Uterus (tissue), 4 donors: ENCODE results near the gene RELL2. TPM values are rescaled to one million over a fixed set of nuclear protein-coding genes. Genes with fewer than 3 reads are reported as not detected.

Experiments
- DNase-seq, 2 donors: peaks; one replicate each; pipeline ENCODE4 v3.0.0-alpha.2; 2019 to 2020
- H3K27ac ChIP-seq, 2 donors: fragments of 200-600 bp; sonication (generic); 1 replicate in 1 of 2; 2 replicates in 1 of 2; pipeline ENCODE4 v1.5.1; 2016 to 2018
- H3K27me3 ChIP-seq, 2 donors: fragments of 200-600 bp; sonication (generic); one replicate each; pipeline ENCODE4 v1.5.1; 2018 to 2019; ENCODE audit warnings: control low read depth in 1 of 2
- H3K36me3 ChIP-seq, 2 donors: fragments of 200-600 bp; sonication (generic); one replicate each; pipeline ENCODE4 v1.5.1; 2019; ENCODE audit warnings: control low read depth in 1 of 2
- H3K4me1 ChIP-seq, 2 donors: fragments of 200-600 bp; sonication (generic); one replicate each; pipeline ENCODE4 v1.5.1; 2018 to 2019; ENCODE audit warnings: control low read depth in 1 of 2
- H3K4me3 ChIP-seq, 2 donors: fragments of 200-600 bp; sonication (generic); 1 replicate in 1 of 2; 2 replicates in 1 of 2; pipeline ENCODE4 v1.5.1; 2018 to 2019; ENCODE audit warnings: mild to moderate bottlenecking in 1 of 2
- H3K9me3 ChIP-seq, 2 donors: fragments of 200-600 bp; sonication (generic); one replicate each; pipeline ENCODE4 v1.5.1; 2019; ENCODE audit warnings: control low read depth in 1 of 2
- POLR2A ChIP-seq, 2 donors: fragments of 450-650 bp; IDR thresholded peaks; one replicate each; pipeline ENCODE4 v1.6.1; 2016; ENCODE audit warnings: antibody characterized with exemption in 2 of 2, mild to moderate bottlenecking in 1 of 2, moderate library complexity in 1 of 2
- intact Hi-C: fragments of 100-400 bp; cut with DNase I; formaldehyde crosslinking; loops from one replicate; pipeline ENCODE4 v1.15.1; 2023; ENCODE audit warnings: low total_unique reads
- total RNA-seq, 4 donors: library from RNA; depleted of rRNA in 3 of 4; stranded (reverse); fragments of >200 nt in 3 of 4; gene quantifications; one replicate each; pipeline versions ENCODE4 v1.1.0 to v1.2.4, GENCODE V29; 2014 to 2023
- TF ChIP-seq, protein P1 (sequence below), 4 experiments: fragments of 200-600 bp in 2 of 4; fragments of 450-650 bp in 2 of 4; sonication (generic) in 2 of 4; IDR thresholded peaks; one replicate each; pipeline ENCODE4 v1.5.1; 2016 to 2019; ENCODE audit warnings: antibody characterized with exemption in 4 of 4, mild to moderate bottlenecking in 2 of 4, moderate library complexity in 1 of 4
- donor health status: DM: yes; HTN: yes; CAD: no.

The RELL2 gene
- total RNA-seq, 4 donors from 2014 or later, result 0.35 to 1.7 TPM; not detected in 2

DNA sequence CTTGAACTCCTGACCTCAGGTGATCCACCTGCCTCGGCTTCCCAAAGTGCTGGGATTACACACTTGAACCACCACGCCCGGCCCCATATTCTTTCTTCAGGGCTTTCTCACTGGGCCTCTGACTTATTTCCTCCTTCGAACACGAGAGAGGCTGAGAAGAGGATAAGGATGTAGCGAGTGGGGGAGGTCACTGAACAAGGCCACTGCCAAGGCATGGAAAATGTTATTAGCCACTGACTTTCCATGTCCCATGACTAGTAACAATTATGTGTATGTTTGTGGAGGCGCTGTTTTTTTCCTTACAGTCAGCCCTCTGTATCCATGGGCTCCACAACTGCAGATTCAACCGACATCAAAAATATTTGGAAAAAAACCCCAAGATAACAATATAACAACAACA, 26.7 kb downstream of the RELL2 start:
- Histone ChIP-seq H3K27me3 (no peaks in the 10 kb centered on the region), H3K4me3 (no peak overlapping the region), H3K4me1 (no peaks in the 10 kb centered on the region), H3K36me3 (no peaks in the 10 kb centered on the region), H3K27ac (no peak overlapping the region), H3K9me3 (no peaks in the 10 kb centered on the region)
- TF ChIP-seq POLR2A (IDR thresholded peaks at IDR 0.05), result no peak
- intact Hi-C loops, result no loop called here
- no peak for DNase-seq

DNA sequence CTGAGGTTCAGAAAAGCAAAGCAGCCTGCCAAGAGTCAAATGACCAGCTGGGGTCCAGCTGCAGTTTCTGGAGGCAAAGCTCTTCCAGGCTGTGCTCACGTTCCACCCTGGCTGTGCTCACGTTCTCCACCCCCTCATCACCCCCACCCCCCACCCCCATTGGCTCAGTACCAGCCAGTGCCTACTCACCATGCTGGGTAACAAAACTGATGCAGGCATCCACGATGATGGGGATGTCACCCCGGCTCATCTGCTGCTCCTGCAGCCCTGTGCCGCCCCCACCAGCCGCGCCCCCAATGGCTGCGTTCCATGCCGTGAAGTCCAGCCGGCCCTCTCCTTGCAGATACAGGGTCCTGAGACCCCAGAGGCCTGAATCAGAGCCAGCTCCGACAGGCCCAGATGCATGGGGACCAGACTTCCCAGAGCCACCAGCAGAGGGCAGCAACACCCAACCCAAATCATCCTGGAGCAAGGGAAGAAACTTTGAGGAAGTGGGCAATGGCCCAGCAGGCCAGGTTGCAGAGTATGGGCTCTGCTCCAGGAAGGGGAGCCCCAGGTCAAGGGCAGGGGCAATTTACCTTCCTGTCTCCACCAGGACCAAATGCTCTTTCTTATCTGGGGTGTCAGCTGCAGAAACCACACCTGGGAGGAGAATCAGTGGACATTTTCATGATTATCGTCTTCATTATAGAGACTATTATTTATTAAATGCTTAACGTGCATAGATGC, 28.1 kb downstream of the RELL2 start:
- H3K36me3 ChIP-seq, result no peaks in the 10 kb centered on the region

DNA sequence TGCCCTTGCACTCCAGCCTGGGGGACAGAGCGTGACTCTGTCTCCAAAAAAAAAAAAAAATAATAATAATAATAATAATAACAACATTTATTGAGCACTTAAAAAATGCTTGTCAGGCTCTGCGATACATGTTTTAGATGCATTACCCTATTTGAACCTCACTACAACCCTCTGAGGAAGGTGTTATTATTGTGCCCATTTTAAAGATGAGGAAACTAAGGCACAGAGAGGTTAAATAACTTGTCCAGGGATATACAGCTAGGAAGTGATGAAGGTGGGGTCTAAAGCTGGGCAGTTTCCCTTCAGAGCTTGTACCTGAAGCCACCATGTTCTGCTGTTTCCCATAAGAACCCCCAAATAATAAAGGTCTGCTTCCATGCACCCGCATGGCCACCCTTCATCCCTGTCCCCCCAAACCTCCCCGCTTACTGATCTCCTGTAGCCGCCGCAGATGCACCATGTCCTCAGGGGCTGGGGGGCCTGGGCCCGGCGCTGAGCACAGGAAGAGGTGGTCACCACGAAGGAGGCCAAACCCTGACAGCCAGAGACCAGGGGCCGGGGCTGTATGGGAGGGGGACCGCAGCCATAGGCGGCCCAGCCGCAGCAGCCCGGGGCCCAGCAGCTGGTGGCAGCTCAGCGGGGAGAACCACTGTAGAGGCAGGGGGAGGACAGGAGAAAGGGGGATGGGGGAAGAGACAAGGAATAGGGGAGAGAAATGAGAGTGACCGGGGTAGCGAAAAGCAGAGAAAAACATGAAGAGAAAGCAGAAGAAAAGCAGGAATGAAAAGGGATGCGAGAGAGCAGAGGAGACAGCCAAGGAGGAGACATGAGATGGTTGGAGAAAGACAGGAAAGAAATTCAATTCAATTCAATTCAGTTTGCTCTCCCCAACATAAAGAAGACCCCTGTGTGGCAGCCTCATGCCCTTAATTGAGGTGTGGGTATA, 29.5 kb downstream of the RELL2 start:
- H3K27me3 ChIP-seq, result no peaks in the 10 kb centered on the region
- TF ChIP-seq POLR2A (IDR thresholded peaks at IDR 0.05), result no peak
- TF ChIP-seq, protein P1, sequence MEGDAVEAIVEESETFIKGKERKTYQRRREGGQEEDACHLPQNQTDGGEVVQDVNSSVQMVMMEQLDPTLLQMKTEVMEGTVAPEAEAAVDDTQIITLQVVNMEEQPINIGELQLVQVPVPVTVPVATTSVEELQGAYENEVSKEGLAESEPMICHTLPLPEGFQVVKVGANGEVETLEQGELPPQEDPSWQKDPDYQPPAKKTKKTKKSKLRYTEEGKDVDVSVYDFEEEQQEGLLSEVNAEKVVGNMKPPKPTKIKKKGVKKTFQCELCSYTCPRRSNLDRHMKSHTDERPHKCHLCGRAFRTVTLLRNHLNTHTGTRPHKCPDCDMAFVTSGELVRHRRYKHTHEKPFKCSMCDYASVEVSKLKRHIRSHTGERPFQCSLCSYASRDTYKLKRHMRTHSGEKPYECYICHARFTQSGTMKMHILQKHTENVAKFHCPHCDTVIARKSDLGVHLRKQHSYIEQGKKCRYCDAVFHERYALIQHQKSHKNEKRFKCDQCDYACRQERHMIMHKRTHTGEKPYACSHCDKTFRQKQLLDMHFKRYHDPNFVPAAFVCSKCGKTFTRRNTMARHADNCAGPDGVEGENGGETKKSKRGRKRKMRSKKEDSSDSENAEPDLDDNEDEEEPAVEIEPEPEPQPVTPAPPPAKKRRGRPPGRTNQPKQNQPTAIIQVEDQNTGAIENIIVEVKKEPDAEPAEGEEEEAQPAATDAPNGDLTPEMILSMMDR (IDR thresholded peaks at IDR 0.05), result no peak

More for the DNA sequence above, 28.1 kb downstream of the RELL2 start:
- H3K4me3 ChIP-seq, result no peak overlapping the region
- H3K4me1 ChIP-seq, result no peaks in the 10 kb centered on the region
- no peaks in the 10 kb centered on the region for H3K9me3 ChIP-seq
- TF ChIP-seq, protein P1 (IDR thresholded peaks at IDR 0.05), result peak; percentile 70 to 88 (median 76)
- no peak for TF ChIP-seq POLR2A (IDR thresholded peaks at IDR 0.05)
- DNase-seq, result peak; percentile 69 to 73
- no peaks in the 10 kb centered on the region for H3K27me3 ChIP-seq
- intact Hi-C loops, result no loop called here
- no peak overlapping the region for H3K27ac ChIP-seq

DNA sequence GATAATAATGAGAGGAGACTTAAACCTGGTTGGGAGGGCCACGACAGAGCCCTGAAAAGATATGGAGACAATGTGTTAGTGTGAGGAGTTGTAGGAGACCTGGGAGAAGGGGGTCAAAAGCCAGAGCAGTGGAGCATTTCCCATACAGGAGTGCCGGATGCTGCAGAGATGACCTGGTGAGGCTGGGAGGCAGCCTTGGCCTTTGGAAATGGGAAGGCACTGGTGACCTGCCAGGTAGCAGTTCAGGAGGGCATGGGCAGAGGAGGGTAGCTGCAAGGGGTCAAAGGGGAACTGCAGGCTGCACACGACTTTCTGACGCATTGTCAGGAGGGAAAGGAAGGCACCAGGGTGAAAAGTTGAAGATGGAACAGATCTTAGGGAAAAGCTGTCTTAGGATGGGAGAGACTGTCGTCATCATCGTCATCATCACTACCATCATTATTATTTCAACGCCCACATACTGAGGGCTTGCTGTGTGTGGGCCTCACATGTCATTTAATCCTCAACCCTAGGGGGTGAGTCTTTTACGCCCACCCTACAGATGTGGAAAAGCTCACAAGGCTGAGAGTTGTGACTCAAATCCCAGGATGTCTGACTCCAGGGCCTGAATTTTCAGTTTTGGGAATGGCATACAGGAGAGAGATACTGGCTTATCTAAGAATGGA, 31.9 kb downstream of the RELL2 start:
- no peak for DNase-seq

More for the DNA sequence above, 29.5 kb downstream of the RELL2 start:
- H3K27ac ChIP-seq, result no peak overlapping the region
- H3K36me3 ChIP-seq, result no peaks in the 10 kb centered on the region
- DNase-seq, result no peak
- H3K4me1 ChIP-seq, result no peaks in the 10 kb centered on the region
- H3K4me3 ChIP-seq, result no peak overlapping the region
- H3K9me3 ChIP-seq, result no peaks in the 10 kb centered on the region
- intact Hi-C loops, result no loop called here

DNA sequence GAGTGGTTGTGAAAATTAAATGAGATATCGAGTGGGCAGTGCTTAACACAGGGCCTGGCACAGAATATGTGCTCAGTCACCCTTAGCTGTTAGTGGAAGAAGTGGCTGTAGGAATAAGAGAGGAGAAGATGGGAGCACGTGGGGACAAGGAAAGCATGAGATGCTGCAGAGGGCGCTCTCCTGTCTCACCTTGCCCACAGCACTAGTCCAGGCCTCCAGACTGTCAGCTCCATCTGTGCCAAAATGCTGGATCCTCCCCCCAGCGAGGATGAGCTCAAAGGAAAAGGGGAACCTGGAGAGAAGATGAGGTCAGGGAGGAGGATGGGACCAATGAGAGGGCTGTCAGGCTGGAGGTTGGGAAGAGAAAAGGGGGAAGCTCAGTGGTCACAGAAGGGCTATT, 32.7 kb downstream of the RELL2 start:
- Histone ChIP-seq H3K36me3 (no peaks in the 10 kb centered on the region), H3K4me3 (no peak overlapping the region), H3K27ac (no peak overlapping the region), H3K27me3 (no peaks in the 10 kb centered on the region), H3K9me3 (no peaks in the 10 kb centered on the region), H3K4me1 (no peaks in the 10 kb centered on the region)
- TF ChIP-seq, protein P1 (IDR thresholded peaks at IDR 0.05), result no peak
- TF ChIP-seq POLR2A (IDR thresholded peaks at IDR 0.05), result no peak
- no peak for DNase-seq
- intact Hi-C loops, result no loop called here

More for the DNA sequence above, 31.9 kb downstream of the RELL2 start:
- no peak overlapping the region for H3K27ac ChIP-seq
- no peaks in the 10 kb centered on the region for H3K9me3 ChIP-seq
- H3K27me3 ChIP-seq, result no peaks in the 10 kb centered on the region
- no peaks in the 10 kb centered on the region for H3K36me3 ChIP-seq
- no peak for TF ChIP-seq POLR2A (IDR thresholded peaks at IDR 0.05)
- TF ChIP-seq, protein P1 (IDR thresholded peaks at IDR 0.05), result no peak
- H3K4me3 ChIP-seq, result no peak overlapping the region
- intact Hi-C loops, result no loop called here
- no peaks in the 10 kb centered on the region for H3K4me1 ChIP-seq
